Measurements from ENCODE around the gene IPO11. TPM values are rescaled to one million over a fixed set of nuclear protein-coding genes. Genes with fewer than 3 reads are reported as not detected.

Gene IPO11
- total RNA-seq, 4 donors from 2014 or later = 25.0 to 49.2 (median 35.5) TPM

DNA sequence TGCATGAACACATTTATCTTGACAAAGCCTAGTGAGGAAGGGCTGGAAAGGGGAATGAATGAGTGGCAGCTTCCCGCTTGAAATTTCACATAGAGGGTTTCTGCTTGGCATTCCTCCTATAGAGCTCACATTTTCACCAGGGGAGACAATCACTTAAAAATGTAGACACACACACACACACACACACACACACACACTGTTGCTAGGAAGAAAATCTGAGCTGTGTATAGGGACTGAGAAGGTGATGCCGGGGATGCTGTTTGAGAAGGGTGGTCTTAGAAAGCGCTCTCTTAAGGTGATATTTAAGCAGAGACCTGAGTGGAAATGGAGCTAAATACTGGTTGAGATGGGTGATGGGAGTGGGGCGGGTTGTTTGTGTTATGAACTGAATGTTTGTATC, 236.5 kb downstream of the IPO11 start:
- TF ChIP-seq, protein P1, sequence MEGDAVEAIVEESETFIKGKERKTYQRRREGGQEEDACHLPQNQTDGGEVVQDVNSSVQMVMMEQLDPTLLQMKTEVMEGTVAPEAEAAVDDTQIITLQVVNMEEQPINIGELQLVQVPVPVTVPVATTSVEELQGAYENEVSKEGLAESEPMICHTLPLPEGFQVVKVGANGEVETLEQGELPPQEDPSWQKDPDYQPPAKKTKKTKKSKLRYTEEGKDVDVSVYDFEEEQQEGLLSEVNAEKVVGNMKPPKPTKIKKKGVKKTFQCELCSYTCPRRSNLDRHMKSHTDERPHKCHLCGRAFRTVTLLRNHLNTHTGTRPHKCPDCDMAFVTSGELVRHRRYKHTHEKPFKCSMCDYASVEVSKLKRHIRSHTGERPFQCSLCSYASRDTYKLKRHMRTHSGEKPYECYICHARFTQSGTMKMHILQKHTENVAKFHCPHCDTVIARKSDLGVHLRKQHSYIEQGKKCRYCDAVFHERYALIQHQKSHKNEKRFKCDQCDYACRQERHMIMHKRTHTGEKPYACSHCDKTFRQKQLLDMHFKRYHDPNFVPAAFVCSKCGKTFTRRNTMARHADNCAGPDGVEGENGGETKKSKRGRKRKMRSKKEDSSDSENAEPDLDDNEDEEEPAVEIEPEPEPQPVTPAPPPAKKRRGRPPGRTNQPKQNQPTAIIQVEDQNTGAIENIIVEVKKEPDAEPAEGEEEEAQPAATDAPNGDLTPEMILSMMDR (IDR thresholded peaks at IDR 0.05; ENCODE audit: low read depth) = no peak

DNA sequence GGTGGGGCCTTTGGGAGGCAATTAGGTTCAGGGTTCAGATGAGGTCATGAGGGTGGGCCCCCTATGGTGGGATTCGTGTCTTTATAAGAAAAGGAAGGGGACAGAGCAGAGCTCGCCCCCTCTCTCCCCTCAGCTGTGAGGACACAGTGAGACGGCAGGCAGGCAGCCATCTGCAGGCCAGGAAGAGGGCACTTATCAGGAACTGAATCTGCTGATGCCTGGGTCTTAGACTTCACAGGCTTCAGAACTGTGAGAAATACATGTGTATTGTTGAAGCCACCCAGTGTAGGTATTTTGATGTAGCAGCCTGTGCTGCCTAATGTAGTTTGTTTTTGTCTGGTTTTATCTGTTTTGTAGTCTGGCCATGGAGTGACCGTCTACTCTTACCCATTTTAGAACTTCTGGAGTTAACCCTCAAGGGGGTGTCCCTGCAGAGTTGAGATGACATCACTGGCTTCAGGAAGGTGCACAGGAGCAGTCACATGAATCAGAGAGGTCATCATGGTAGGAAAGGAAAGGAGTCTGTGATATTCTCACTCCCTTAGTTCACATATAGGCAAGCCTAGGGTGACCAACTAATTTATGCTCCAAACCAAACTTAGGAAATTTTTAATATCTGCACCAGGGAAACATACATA, 237.0 kb downstream of the IPO11 start:
- TF ChIP-seq, protein P1 (IDR thresholded peaks at IDR 0.05; ENCODE audit: low read depth) = no peak

DNA sequence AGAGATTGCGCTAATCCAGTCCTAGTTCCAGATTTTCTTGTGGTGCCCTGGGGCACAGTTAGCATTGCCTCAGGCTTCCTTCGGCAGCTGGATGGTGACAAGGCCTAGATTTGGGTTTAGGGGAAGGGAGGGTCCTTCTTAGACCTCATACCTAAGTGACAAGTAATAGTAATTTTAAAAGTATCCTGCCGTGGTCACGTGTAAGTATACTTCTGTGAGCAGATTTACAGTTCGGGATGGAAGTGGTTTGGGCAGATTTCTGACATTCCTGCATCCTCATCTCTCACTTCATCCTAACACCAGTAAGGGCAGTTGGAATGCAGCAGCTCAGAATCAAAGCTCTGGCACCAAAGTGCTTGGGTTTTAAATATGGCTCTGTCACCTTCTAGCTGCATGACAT, 237.6 kb downstream of the IPO11 start:
- TF ChIP-seq, protein P1 (IDR thresholded peaks at IDR 0.05; ENCODE audit: low read depth) = no peak

DNA sequence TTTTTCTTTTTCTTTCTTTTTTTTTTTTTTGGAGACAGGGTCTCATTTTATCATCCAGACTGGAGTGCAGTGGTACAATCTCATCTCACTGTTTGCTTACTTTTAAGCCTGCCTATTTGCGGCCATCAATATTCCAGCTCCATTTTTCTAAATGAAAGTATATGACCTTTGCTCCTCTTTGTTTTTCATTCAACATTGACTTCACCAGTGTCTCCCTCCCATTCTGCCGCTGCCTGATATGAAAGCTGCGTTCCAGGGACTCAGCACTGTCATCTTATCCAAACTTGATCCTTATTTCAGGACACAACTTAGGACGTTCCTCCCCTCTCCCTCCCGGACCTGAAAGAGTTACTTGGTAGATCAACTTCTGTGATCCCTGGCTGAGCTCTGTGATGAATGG, 239.7 kb downstream of the IPO11 start:
- TF ChIP-seq, protein P1 (IDR thresholded peaks at IDR 0.05; ENCODE audit: low read depth) = no peak

DNA sequence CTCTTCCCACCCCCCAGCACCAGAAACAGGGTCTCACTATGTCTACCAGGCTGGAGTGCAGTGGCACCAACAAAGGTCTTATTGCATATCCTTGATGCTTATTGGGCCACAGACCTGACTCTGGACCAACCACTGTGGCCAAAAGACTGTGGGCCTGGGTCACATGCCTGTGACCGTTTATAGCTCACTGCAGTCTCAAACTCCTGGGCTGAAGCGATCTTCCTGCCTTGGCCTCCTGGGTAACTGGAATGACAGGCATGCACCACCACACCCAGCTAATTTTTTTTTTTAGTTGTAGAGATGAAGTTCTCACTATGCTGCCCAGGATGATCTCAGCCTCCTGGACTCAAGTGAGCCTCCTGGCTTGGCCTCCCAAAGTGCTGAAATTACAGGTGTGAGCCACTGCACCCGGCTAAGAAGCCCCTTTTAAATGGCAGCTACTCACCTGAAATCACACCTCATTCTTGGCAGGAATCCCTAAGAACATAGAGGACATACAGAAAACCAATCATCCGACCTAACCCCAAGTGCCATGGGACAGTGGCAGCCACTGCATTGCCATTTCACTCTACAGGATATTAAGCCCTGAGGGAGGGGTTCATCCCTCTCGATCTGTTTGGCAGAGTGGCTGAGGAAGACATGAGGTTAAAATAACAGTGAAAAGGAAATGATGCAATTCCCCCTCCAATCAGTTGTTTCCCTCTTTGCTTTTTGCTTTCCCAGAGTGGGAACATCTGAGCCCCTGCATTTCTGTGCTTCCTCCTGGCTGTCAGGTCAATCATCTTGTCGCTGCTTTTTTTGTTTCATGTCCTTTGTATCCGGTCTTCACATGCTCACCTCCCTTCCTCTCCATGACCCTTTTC, 240.7 kb downstream of the IPO11 start:
- TF ChIP-seq, protein P1 (IDR thresholded peaks at IDR 0.05; ENCODE audit: low read depth) = no peak

DNA sequence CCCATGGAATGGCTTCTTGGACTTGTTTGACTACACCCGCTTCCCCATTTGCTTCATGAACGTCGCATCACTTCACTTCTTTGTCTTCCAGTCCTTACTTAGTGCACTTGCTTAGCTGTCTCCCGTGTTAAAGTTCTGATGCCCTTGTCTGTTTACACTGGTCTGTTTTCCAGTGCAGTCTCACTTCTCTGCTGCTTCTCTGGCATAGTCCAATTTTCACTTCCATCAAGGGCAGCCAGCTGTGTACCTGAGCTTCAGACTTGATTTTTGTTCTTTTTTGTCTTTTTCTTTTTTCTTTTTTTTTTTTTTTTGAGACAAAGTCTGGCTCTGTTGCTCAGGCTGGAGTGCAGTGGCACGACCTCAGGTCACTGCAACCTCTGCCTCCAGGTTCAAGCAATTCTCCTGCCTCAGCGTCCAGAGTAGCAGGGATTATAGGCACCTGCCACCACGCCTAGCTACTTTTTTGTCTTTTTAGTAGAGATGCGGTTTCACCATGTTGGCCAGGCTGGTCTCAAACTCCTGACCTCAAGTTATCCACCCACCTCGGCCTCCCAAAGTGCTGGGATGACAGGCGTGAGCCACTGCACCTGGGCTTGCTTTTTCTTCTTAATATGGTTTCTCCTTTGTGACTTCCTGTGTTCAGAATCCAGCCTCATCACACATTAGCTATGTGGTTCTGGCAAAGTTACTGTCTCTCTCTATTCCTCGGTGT, 241.5 kb downstream of the IPO11 start:
- TF ChIP-seq, protein P1 (IDR thresholded peaks at IDR 0.05; ENCODE audit: low read depth) = no peak

DNA sequence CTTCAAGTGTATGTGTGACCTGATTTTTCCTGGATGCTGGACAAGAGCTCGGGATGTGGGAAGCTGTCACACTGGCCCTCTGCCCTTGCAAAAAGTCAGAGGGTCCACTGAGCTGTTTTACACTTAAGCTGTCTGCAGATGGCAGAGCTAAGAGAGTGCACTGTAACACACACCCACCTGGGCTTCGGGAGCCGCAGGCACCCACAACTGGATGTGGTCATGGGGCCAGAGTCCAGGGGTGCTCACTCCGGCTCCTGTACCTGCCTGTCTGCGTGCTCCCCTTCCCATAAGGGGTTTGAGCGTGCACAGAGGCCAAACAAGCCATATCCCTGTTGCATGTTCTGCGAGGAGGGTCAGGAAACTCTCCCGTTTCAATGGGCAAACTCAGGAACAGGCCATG, 248.6 kb downstream of the IPO11 start:
- TF ChIP-seq, protein P1 (IDR thresholded peaks at IDR 0.05; ENCODE audit: low read depth) = no peak

Data from subcutaneous adipose tissue (tissue), 4 donors.